ENCODE results near the gene SMC1B. TPM values are rescaled to one million over a fixed set of nuclear protein-coding genes. Genes with fewer than 3 reads are reported as not detected.

The SMC1B gene
- total and polyA plus RNA-seq, 9 of the 15 experiments (the other 6 are each of a cell fraction or from before 2014, with no cell fraction given), result 0.03 TPM; not detected in 8

GRCh38 chr22:45429981-45430775, 16.8 kb upstream of the SMC1B start:
- no peaks in the 10 kb centered on the region for H3K4me1 ChIP-seq (replicated peaks in 1 of 2; ENCODE audit: control insufficient read depth in 2 of 2, insufficient read depth in 2 of 2, low read length in 2 of 2)
- intact Hi-C loops (cut with micrococcal nuclease) (no loop called here), in situ Hi-C loops (cut with MboI) (loop anchor here (5.0 kb wide), 1 partner anchor 163 kb away; no protein-coding TSS in a partner anchor)
- POLR2A ChIA-PET, result interaction anchor here (0.5 kb wide), 1 partner anchor 196 kb away, joined by 3 read pairs; no protein-coding TSS in a partner anchor
- H3K36me3 ChIP-seq (ENCODE audit: control insufficient read depth, insufficient read depth, low read length), result no peaks in the 10 kb centered on the region
- DNase-seq (ENCODE audit: extremely low read depth in 1 of 4, low spot score in 3 of 4) (no peak), ATAC-seq (no peak), FAIRE-seq (no peak)
- 1% methylated on average over 13 of the region's 18 CpGs for WGBS (ENCODE audit: insufficient coverage, low coverage, missing lambda C conversion rate)
- CTCF ChIA-PET (ENCODE audit: low intra/inter-chr PET ratio), result no interaction called here
- H3K9me3 ChIP-seq (replicated peaks; ENCODE audit: control insufficient read depth, insufficient read depth, low read depth, low read length), result no peaks in the 10 kb centered on the region
- 0 out of 2 replicates have a peak, but pooled peaks cover 4% of the 10 kb centered on the region for H4K20me1 ChIP-seq (replicated peaks; ENCODE audit: control insufficient read depth, insufficient read depth, low read length)
- no peak overlapping the region for H3K9ac ChIP-seq (ENCODE audit: insufficient read depth in 1 of 2, low read depth in 2 of 2, low read length in 2 of 2)
- no peak overlapping the region for H3K27ac ChIP-seq (ENCODE audit: extremely low read depth, low read depth, low read length)
- H3K9me1 ChIP-seq (ENCODE audit: control insufficient read depth, insufficient read depth, low read length), result no peaks in the 10 kb centered on the region
- no peak overlapping the region for H3K4me3 ChIP-seq
- H3K27me3 ChIP-seq (ENCODE audit: control insufficient read depth in 2 of 2, insufficient read depth in 2 of 2, low read length in 2 of 2), result peaks cover 10 to 50% of the 10 kb centered on the region in 2 experiments; a peak in 4 of 5 replicates
- no TSS peak for BruUV-seq (replicated peaks)
- H3K79me2 ChIP-seq (ENCODE audit: control insufficient read depth, insufficient read depth, low read length), result no peaks in the 10 kb centered on the region
- H3K4me2 ChIP-seq (ENCODE audit: insufficient read depth, low read length), result no peak overlapping the region
- H2AFZ ChIP-seq (ENCODE audit: low read depth, low read length), result no peak overlapping the region
- TF ChIP-seq ZNF408 (CRISPR knock-in tag; IDR thresholded peaks at IDR 0.05; ENCODE audit: low read depth) (no peak), ZNF431 (CRISPR knock-in tag; IDR thresholded peaks at IDR 0.05) (no peak), TEAD2 (tag; IDR thresholded peaks at IDR 0.05) (no peak), HMG20B (CRISPR knock-in tag; IDR thresholded peaks at IDR 0.05) (no peak), PBX2 (CRISPR knock-in tag; IDR thresholded peaks at IDR 0.05; ENCODE audit: low read depth) (no peak), PBX2 (tag; conservative IDR thresholded peaks at IDR 0.05; ENCODE audit: low read depth) (no peak), SMARCB1 (IDR thresholded peaks at IDR 0.05; ENCODE audit: insufficient read length, low read depth) (no peak), NFXL1 (CRISPR knock-in tag; IDR thresholded peaks at IDR 0.05) (no peak), PML (IDR thresholded peaks at IDR 0.05; ENCODE audit: low read length) (no peak), NCOA4 (IDR thresholded peaks at IDR 0.05; ENCODE audit: partially characterized antibody) (no peak), MEIS2 (IDR thresholded peaks at IDR 0.05; ENCODE audit: partially characterized antibody) (no peak), SIN3A (IDR thresholded peaks at IDR 0.05; ENCODE audit: borderline replicate concordance in 2 of 2, control insufficient read depth in 1 of 2, low read depth in 2 of 2, low read length in 2 of 2) (no peak), CHAMP1 (IDR thresholded peaks at IDR 0.05) (no peak), RBM14 (IDR thresholded peaks at IDR 0.05; ENCODE audit: borderline replicate concordance, insufficient read depth, low read depth, low read length) (no peak), POLR2H (tag; IDR thresholded peaks at IDR 0.05; ENCODE audit: low read depth) (no peak)

Data from K562 (cell line).